Lower leg skin (tissue), 4 donors: ENCODE data around the gene ZNF420. TPM values are rescaled to one million over a fixed set of nuclear protein-coding genes. Genes with fewer than 3 reads are reported as not detected.
"Not testable (repeated sequence)": the region's sequence is repeated elsewhere in the genome, so short reads cannot be mapped to it uniquely, and the experiment has no call there.

Experiments
- DNase-seq, 2 donors: peaks; one replicate each; pipeline ENCODE4 v3.0.0-alpha.2; 2019; ENCODE audit warnings: low spot score in 2 of 2
- H3K4me3 ChIP-seq: fragments of 200-600 bp; sonication (generic); 2 replicates; pipeline ENCODE4 v1.5.1; 2017; ENCODE audit warnings: mild to moderate bottlenecking, low read depth; ENCODE audit not compliant: poor library complexity, severe bottlenecking
- POLR2A ChIP-seq, 2 donors: fragments of 450-650 bp; IDR thresholded peaks; one replicate each; pipeline ENCODE4 v1.6.1; 2016 to 2017; ENCODE audit warnings: antibody characterized with exemption in 2 of 2, mild to moderate bottlenecking in 1 of 2, moderate library complexity in 1 of 2
- WGBS, 2 donors: methylation state at CpG; one replicate each; pipeline ENCODE4 v1.1.5; 2018; 5-methylcytosine and 5-hydroxymethylcytosine counted together
- intact Hi-C: fragments of 100-400 bp; cut with DNase I; formaldehyde crosslinking; loops from one replicate; pipeline ENCODE4 v1.15.0; 2023; ENCODE audit warnings: low total_unique reads
- total RNA-seq, 4 donors: library from RNA; depleted of rRNA; stranded (reverse); fragments of >200 nt; gene quantifications; one replicate each; pipeline ENCODE4 v1.1.0, GENCODE V29; 2016
- TF ChIP-seq, protein P1 (sequence below), 3 donors: fragments of 450-650 bp; IDR thresholded peaks; one replicate each; pipeline ENCODE4 v1.5.1; 2016; ENCODE audit warnings: antibody characterized with exemption in 3 of 3, mild to moderate bottlenecking in 3 of 3, moderate library complexity in 2 of 3

Gene ZNF420
- 10 to 100 TPM in 3 of 4 donors, 1 to 10 TPM in 1; 8.7 to 28.5 (median 12.6) TPM for total RNA-seq

DNA sequence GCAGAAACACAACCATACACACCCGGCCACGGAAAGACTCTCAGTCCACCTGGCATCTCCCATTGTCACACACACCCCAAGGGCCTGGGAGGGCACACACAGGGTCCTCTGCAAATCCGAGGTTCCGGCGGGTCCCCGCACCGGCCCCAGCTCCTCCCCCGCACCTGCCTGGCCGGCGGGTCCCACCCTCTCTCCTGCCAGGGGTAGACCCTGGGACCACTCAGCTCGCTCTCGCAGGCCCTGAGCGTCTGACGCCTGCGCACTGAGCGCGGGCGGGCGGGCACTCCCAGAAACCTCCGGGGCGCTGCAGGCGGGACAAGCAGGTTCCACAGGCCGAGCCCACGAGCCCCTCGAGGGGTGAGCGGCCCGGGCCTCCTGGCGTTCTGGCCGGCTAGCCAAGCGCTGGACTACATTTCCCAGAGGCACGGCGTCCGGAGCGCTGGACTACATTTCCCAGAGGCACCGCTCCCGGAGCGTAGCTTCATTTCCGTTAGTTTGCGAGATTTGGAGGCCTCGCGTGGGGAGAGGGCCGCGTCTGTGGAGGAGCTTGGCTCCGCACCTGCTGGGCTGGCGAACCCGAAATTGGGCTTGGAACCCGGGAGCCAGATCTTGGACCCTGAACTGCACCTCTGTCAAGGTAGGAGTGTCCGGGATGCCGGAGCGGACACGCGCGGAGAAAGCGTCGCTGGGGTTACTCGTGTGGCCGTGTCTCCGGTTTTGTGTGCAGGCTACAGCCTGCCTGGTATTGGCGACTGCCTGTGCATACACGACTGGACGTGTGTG is at the start of gene ZNF420:
Gene ZNF420, plus strand, starts transcription at position 500 of the 783 bp plus-strand sequence. CDS start 10,686 bp downstream, outside the sequence.
- 0 to 1% methylated on average over 28 to 52 of the region's 61 CpGs for WGBS, 2 donors
- H3K4me3 ChIP-seq, result peak within 1 kb of the TSS; percentile 56
- peak; percentile 92 to 97 for DNase-seq
- no peak for TF ChIP-seq POLR2A (IDR thresholded peaks at IDR 0.05)
- TF ChIP-seq, protein P1, sequence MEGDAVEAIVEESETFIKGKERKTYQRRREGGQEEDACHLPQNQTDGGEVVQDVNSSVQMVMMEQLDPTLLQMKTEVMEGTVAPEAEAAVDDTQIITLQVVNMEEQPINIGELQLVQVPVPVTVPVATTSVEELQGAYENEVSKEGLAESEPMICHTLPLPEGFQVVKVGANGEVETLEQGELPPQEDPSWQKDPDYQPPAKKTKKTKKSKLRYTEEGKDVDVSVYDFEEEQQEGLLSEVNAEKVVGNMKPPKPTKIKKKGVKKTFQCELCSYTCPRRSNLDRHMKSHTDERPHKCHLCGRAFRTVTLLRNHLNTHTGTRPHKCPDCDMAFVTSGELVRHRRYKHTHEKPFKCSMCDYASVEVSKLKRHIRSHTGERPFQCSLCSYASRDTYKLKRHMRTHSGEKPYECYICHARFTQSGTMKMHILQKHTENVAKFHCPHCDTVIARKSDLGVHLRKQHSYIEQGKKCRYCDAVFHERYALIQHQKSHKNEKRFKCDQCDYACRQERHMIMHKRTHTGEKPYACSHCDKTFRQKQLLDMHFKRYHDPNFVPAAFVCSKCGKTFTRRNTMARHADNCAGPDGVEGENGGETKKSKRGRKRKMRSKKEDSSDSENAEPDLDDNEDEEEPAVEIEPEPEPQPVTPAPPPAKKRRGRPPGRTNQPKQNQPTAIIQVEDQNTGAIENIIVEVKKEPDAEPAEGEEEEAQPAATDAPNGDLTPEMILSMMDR (IDR thresholded peaks at IDR 0.05), result no peak
- intact Hi-C loops, result no loop called here

GRCh38 chr19:37045140-37045539 is 33.1 kb upstream of the ZNF420 start:
- intact Hi-C loops, result no loop called here
- H3K4me3 ChIP-seq, result no peak overlapping the region
- DNase-seq, result no peak
- TF ChIP-seq, protein P1 (IDR thresholded peaks at IDR 0.05), result no peak
- TF ChIP-seq POLR2A (IDR thresholded peaks at IDR 0.05), result no peak
- WGBS, 2 donors, result 45 to 53% methylated on average over 1 of the region's 1 CpG

GRCh38 chr19:37055330-37055729 is 22.9 kb upstream of the ZNF420 start:
- no peak for TF ChIP-seq POLR2A (IDR thresholded peaks at IDR 0.05)
- TF ChIP-seq, protein P1 (IDR thresholded peaks at IDR 0.05), result no peak
- intact Hi-C loops, result no loop called here
- no peak for DNase-seq
- H3K4me3 ChIP-seq, result no peak overlapping the region
- 92 to 96% methylated on average over 22 of the region's 22 CpGs for WGBS, 2 donors

DNA sequence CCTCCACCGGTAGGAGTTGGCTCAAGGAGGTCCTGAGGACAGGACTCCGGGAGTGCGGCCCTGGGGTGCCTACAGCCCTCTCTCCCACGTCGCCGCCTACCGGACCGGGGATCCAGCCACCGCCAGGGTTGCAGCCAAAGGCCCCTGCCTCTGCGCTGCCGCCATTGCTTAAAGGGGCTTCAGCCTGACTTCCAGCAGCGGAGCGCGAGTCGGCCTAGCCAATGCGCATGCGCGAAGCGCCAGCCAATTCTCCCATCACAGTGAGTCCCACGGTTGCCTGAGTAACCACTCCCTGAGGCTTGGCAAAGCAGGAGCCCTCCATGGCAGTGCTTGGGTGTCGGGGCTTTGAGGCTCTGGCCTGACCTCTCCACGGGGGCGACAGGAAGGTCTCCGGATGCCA is 21.5 kb upstream of the ZNF420 start:
- TF ChIP-seq, protein P1 (IDR thresholded peaks at IDR 0.05), result no peak
- TF ChIP-seq POLR2A (IDR thresholded peaks at IDR 0.05), result no peak
- H3K4me3 ChIP-seq, result no peak overlapping the region
- WGBS, 2 donors, result 95 to 96% methylated on average over 20 to 21 of the region's 24 CpGs
- intact Hi-C loops, result no loop called here
- no peak for DNase-seq

- no peak for TF ChIP-seq POLR2A (IDR thresholded peaks at IDR 0.05)
- TF ChIP-seq, protein P1 (IDR thresholded peaks at IDR 0.05), result no peak
- no peak for DNase-seq
- intact Hi-C loops, result no loop called here
- no peak overlapping the region for H3K4me3 ChIP-seq
- 56 to 69% methylated on average over 29 to 39 of the region's 39 CpGs for WGBS, 2 donors
Observed at GRCh38 chr19:37059142-37059541, 19.1 kb upstream of the ZNF420 start.

DNA sequence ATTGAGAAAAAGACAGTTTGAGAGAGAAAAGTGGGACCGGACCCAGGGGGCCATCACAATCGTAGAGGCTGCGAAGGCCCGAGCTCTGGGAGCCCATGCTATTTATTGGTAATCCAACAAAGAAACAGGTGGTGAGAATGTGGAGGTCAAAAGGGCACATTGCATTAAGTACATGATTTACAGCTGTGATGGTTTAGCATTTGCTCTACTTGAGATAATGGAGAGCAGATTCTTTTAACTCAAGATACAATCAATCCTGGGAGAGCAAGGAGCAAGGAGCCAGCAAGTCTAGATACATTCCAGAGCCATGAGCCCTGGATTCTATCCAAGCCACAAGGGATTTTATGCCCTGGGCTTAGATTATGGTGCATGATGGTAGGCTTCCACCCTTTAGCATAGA is 13.3 kb upstream of the ZNF420 start:
- DNase-seq, H3K4me3 ChIP-seq, intact Hi-C loops: not testable (repeated sequence)
- 32 to 53% methylated on average over 4 of the region's 4 CpGs for WGBS, 2 donors
